DND-41 (cell line): ENCODE results near the gene CYB5B.

Source experiments
- CTCF ChIP-seq: IDR thresholded peaks from 2 replicates; pipeline ENCODE4 v1.5.1; 2012; ENCODE audit warnings: borderline replicate concordance, low read length, moderate library complexity, mild to moderate bottlenecking; ENCODE audit not compliant: poor library complexity, severe bottlenecking; ENCODE audit errors: extremely low read depth
- EZH2 ChIP-seq: IDR thresholded peaks from 3 replicates; pipeline ENCODE4 v1.6.1; 2012; ENCODE audit warnings: borderline replicate concordance, low read depth, mild to moderate bottlenecking, moderate library complexity, low read length, inconsistent platforms; ENCODE audit not compliant: severe bottlenecking

GRCh38 chr16:69393898-69394849 lies 30.2 kb upstream of the CYB5B start:
- TF ChIP-seq CTCF (no peak), EZH2 (no peak)
